SU-DHL-6 (cell line): Measurements from ENCODE around the gene CACNA1B.

Experiments used
- CTCF ChIP-seq: fragments of 200-600 bp; sonication (generic); IDR thresholded peaks from one replicate; pipeline ENCODE4 v1.5.1; 2017; ENCODE audit warnings: antibody characterized with exemption, mild to moderate bottlenecking, low read length, moderate library complexity; ENCODE audit not compliant: insufficient read depth, poor library complexity, severe bottlenecking
- EZH2phosphoT487 ChIP-seq: fragments of 200-600 bp; sonication (generic), shearing (Covaris generic); conservative IDR thresholded peaks from 2 replicates; pipeline ENCODE4 v1.6.1; 2018; ENCODE audit warnings: mild to moderate bottlenecking, antibody characterized with exemption, low read length, moderate library complexity, mixed read lengths

GRCh38 chr9:138105561-138106505, 228.3 kb downstream of the CACNA1B start:
- TF ChIP-seq CTCF (no peak), EZH2phosphoT487 (no peak)
